Stimulated activated CD4-positive, alpha-beta T cell treated with anti-CD3 and anti-CD28 coated beads, TNF-alpha, amount 100 ng/mL, for 48 hours (primary cell): Measurements from ENCODE around the gene SYN1.
A peak's percentile ranks its signal among the peaks of the same experiment; 100 is the strongest.

Experiments used
- DNase-seq, 3 donors: peaks; one replicate each; pipeline ENCODE4 v3.0.0-alpha.2; 2020; ENCODE audit warnings: low read depth in 3 of 3

SYN1 gene

DNA sequence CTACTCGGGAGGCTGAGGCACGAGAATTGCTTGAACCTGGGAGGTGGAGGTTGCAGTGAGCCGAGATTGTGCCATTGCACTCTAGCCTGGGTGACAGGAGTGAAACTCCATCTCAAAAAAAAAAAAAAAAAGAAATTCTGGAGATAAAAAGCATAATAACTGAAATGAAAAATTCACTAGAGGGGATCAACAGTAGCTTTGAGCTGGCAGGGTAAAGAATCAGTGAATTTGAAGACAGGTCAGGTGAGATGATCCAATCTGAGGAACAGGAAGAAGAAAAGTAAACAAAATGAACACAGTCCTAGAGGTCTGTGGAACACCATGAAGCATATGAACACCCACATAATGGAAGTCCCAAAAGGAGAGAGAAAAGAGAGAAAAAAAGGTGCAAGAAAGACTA, 22.4 kb downstream of the SYN1 start:
- no peak for DNase-seq

DNA sequence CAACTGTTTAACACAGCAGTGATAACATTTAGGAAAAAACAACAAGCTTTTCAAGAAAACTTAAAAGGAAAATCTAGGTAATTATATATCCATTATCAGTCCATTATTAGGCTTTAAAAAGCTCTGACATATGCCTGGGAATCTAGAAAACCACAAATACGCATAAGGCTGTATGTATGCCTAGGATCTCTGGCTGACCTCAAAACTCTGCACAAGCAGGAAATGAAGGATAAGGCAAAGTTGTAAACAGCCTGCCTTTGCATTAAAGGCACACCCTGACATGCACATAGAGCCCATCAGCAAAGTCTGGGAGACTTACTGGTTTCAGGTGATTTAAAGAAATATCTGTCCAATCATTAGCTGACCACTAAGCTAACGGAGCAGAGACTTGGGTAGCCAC, 23.4 kb downstream of the SYN1 start:
- no peak for DNase-seq

DNA sequence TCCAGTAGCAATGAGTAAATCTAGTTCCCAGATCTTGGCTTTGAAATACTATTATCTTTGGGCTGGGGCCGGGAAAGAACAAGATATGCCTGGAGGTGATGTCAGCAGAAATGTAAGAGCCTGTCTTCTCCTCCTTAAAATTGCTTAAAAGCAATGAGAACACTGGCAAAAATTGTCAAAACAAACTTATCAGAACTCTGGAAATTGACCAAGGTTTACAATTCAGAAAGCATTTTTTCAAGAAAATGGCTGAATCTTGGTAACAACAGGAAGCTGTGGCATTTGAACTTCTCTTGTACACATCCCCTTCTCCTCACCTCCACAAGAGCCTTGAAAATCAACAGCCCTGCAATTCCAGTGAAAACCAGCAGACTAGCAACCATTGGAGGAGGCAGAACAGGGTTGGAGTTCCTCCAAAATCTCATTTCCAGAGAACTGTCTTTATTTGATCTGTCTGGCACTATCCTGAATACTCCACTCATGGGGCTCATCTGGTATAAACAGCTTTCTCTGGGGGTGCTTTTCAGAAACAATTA, 23.9 kb downstream of the SYN1 start:
- no peak for DNase-seq

DNA sequence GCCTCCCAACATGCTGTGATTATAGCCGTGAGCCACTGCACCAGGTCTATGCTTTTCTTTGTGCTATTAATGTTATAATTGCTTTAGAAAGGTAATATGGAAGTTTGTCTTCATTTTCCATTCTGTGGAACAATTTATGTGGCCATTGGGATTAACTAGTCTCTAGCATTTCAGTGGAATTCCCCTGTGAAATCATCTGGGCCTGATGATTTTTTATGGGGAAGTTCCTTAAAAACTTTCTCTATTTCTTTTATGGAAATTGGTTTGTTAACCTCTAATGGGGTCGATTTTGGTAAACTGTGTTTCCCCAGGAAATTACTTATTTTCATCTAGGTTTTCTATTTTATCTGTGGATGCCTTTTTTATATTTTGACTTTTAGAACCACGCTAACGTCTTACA, 26.1 kb downstream of the SYN1 start:
- no peak for DNase-seq

DNA sequence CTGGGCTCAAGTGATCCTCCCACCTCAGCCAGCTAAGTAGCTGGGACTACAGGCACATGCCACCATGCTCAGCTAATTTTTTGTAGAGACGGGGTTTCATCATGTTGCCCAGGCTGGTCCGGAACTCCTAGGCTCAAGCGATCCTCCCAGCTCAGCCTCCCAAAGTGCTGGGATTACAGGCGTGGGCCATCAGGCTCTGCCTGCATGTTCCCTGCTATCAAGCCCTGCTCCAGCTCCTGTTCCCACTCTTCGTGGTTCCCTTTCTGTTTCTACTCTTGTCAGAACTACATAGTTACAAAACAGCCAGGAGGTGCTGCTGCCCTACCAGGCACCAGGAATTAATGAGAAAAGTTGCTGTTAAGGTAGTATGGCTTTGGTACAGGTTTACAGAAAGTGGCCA, 28.7 kb downstream of the SYN1 start:
- no peak for DNase-seq

DNA sequence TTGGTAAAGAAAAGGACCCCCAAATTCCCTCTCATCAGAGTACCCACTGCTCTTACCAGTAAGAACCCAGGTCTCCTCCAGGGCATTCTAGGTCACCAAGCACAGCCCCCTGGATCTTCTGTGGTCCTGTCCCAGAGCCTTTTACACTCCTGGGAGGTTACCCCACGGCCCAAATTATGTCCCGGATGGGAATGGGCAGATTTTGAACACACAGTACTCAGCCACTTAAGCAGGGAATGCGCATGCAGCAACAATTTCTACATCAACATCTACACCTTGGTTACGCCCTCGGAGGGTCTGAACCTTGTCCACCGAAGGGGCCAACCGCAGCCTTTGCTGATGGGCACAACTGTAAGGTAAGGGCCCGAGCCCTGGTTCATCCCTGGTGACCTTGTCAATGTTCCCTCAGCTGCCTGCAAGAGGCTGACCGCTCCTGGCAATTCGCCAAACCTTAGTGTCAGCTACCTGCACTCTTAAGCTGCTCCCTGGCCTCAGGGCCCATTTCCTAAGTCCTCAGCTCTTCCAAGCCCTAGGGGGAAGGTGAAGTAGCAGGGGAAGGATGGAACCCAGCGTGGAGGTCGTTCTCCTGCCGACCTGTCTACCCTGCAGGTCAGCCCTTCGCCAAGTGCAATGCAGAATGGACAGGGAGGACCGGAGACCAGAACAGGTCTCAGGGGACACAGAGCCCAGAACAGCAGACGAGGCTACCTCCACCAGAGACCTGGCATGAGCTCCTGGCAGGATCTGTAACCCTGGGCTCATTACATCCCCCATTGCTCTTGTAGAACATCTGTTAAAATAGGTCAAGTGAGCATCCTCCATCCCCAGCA, 31.5 kb downstream of the SYN1 start:
- DNase-seq: no peak

DNA sequence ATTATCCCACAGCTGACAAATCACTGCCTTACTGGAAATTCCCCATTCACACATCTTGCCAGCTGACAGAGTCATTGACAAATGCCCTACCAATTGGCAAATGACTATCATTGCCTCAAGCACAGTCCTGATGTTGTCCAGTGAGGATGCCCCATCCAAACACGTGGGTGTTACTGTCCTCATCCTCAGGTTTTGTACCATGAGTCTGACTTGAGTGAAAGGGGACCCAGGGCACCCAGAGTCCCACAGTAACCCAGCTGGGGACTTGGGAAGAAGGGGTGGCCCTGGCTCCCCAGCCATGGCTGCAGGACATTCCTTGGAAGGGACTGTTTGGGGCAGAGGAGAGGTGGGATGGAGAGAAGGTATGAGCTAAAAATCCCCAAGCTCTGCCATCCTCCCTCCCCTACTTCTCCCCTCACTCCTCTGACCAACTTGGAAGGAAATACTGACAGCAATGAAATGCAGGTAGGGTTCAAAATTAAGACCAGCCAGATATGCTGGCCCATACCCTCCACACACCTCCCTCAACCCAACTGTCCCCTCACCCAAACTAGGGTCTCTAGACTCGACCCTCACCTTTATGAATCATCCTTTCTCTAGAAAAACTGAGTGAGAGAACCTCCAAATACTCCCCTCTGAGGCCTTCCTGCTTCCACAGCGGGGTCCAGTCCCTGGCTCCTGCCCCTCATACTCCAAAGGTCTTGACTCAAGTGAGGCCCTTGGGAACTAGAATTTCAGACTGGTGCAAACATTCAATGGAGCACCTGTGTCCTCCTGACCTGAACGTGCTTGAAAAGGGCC, 32.4 kb downstream of the SYN1 start:
- DNase-seq: no peak

DNA sequence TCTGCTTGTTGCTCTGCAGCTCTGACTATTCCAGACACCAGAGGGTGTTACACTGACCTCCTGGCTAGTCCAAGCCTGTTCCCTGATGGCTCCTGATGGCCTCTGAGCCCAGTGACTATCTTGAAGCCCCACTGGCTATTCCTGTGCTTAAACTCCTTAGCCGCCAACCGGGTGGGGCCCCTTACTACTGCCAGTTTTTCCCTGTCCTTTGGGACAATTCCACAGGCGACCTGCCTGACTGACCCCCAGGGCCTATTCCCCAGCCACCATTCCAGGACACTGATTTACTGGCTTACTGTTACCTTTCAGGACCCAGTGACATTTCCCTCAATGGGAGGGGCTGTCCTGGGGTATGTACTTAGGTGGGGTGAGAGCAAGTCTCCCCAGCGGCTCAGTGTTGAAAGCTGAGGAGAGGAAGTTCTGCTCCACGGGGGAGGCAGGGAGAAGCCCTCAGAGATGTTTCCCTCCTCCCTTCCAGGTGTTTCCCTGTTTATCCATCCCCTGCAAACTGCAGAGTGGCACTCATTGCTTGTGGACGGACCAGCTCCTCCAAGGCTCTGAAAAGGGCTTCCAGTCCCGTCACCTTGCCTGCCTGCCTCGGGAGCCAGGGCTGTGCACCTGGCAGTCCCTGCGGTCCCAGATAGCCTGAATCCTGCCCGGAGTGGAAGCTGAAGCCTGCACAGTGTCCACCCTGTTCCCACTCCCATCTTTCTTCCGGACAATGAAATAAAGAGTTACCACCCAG, 33.4 kb downstream of the SYN1 start:
- DNase-seq: no peak

DNA sequence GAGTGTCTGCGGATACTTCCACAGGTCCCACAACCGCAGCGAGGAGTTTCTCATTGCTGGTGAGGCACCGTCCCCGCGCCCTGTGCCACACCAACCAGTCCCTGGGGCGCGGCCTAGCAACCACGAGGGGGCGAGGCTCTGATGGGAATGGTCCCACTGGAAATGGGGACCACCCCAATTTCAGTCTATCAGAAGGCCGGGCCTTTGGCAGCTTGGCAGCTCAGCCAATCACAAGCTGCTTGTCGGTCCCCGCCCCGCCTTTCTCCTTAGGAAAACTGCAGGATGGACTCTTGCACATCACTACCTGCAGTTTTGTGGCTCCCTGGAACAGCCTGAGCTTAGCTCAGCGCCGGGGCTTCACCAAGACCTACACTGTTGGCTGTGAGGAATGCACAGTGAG, 34.4 kb downstream of the SYN1 start:
- DNase-seq: no peak

DNA sequence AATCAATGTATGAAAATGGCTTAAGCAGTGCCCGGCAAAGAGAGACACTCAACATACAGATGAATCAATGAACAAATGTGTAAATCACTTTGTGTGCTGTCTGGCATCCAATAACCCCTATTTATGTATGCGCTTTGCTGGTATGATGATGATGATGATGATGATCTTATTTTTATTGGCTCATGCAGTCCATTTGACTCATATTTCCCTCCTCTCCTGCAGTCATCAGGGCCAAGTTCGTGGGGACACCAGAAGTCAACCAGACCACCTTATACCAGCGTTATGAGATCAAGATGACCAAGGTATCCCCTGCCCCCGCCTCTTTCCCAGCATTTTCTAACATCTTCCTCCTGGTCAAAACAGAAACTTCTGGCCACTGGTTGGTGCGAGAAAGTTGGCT, 34.9 kb downstream of the SYN1 start:
- no peak for DNase-seq

DNA sequence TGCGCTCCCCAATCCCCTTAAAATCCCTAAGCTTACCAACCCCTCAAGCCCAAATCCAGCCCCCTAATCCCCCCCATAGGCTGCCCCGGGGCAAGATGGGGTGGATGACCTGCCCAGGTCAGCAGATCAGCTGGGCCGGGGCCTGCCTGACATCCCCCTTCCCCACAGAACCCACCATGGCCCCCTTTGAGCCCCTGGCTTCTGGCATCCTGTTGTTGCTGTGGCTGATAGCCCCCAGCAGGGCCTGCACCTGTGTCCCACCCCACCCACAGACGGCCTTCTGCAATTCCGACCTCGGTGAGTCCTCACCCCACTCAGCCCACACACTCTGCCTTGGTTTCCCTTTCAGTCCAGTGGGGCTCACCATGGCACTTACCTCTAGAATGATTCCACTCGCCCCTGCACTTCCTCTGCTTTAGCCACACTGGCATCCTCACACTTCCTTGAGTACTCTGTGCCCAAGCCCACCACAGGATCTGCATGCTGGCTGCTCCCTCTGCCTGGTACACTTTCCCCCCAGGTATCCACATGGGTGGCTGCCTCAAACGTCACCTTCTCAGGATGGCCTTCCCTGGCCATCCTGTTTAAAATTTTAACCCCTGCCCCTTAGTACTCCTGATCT, 36.3 kb downstream of the SYN1 start:
- no peak for DNase-seq

DNA sequence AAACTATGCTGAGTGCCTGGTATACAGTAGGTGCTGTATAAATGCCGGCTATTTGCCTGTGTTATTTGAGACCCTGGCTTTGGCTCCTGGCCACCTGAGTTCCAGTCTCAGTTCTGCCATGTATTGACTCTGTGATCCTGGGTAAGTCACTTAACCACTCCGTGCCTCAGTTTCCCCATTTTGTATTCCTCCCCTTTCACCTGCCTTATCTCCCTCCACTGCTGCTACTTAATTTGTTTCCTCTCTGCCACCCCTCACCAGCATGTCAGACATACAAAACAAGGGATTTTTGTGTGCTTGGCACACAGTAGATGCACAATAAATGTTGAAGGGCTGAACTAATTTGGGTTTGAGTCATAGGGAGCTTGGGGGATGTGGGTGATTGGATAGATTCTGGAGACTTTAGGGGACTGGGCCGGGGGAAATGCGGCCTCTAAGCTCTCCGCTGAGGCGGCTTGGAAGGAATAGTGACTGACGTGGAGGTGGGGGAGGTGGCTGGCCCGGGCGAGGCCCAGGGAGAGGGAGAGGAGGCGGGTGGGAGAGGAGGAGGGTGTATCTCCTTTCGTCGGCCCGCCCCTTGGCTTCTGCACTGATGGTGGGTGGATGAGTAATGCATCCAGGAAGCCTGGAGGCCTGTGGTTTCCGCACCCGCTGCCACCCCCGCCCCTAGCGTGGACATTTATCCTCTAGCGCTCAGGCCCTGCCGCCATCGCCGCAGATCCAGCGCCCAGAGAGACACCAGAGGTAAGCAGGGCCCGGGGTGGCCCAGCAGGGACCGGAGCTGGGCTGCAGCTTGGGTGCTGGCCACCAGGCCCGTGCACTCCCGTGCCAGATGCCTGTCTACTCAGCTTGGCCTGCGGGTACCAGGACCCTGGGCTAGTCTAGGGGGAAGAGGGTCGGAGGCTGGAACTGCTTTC, 37.7 kb downstream of the SYN1 start, which contains the start of gene TIMP1:
TIMP1 (plus strand) TSS at position 706 of the 917 bp plus-strand sequence. CDS start 980 bp downstream, outside the sequence.
- DNase-seq: peak; percentile 57 to 79 (median 75)

DNA sequence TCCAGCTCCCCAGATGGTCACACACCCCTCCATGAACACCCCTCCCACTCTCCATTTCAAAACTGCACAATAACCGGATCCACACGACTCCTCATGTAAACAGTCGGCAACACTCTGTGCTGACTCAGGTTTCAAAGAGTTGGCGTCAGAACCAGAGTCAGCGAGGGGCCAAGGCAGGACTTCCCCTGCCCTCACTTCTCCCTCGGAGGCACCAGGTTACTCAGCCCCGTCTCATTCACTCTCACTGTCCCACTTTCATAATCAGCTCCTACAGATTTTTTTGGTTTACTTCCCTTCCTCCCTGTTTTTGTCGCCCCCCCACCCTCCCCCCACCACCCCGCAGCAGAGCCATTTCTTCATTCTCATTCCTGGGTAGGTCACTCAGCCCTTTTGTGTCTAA, 40.1 kb downstream of the SYN1 start:
- peak; percentile 21 to 27 (median 23) for DNase-seq

DNA sequence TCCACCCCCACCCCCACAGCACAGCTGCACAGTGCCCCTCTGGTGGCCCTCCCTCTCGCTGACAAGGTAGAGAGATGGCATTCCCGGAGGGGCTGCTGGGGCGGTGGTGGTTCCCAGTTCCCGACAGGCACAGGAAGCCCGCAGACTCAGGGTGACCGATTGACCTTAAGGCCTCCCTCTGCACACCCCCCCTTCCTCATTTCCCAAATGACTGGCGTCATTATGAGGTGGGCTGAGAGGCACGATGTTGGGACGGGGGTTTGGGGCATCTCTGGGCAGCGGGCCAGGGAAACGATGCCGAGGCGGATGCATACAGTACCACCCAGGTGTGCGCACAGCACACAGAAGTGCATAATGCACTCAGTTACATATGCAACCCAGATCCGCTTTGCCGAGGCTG, 41.0 kb downstream of the SYN1 start:
- no peak for DNase-seq

DNA sequence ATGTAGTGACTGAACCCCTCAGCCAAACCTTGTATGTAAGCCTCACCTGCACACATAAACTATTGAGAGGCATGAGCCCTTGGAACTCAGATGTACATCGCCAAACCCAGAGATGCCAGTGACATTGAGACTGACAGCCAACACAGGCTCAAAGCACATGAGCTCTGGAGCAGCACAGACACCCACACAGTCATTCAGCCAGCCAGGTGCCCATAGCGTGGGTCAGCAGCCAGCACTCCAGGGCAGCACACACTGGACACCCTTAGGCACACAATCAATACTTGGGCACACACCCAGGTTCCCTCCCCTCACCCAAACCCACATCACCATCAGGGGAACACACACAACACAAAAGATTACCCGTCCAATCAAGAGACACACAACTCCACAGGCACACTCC, 41.8 kb downstream of the SYN1 start:
- no peak for DNase-seq

DNA sequence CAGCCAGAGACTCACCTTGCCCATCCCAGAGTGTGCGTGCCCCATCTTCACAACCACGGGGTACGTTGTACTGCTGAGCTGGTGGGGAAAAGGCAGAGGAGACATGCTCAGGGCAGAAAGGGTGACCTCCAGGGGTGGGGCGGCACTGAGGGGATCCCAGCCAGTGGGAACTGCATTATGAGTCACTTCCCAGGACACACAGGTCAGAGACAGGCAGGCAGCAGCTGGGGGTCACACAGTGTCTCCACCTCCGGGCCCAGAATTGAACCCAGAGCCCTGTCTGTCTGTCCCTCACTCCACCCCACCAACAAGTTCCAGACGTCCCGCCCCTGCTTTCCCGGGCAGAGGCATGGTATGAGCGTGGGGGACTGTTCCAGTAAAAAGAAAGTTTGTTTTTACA, 42.2 kb downstream of the SYN1 start:
- DNase-seq: no peak

DNA sequence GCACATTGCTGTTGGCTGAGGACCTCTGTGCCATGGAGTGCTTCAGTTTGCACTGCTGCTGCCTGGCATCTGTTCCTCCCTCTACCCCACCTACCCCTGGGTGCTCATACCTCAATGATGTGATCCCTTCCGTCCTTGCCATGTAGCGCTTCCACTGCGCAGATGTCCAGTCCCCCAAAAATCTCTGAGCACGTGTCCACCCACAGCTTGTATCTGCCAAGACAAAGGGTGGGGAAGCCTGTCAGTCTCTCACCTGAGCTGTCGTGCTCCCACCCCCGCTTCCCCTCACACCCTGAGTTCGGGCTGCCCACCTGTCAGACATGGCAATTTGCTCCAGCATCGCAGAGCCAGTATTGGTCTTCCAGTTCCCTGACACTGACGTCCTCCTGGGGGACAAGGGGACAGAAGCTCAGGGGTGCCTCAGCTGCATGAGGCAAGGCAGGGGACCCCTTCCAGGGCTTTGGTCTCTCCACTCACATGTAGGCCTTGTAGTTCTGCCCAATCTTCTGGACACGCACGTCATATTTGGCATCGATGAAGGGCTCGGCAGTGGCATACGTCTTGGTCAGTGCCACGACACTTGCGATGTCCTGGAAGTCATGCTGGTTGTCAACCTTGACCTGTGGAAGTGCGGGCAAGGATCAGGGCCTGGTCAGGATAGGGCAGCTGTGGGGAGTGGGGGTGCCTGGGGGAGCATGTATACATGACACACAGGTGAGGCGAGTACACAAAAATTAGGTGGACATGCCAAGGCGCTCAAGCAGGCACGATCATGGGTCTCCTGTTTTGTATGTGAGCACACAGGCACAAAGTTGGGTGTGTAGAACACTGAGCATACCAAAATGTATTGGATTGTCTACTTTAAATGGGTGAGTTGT, 43.4 kb downstream of the SYN1 start:
- DNase-seq: no peak

DNA sequence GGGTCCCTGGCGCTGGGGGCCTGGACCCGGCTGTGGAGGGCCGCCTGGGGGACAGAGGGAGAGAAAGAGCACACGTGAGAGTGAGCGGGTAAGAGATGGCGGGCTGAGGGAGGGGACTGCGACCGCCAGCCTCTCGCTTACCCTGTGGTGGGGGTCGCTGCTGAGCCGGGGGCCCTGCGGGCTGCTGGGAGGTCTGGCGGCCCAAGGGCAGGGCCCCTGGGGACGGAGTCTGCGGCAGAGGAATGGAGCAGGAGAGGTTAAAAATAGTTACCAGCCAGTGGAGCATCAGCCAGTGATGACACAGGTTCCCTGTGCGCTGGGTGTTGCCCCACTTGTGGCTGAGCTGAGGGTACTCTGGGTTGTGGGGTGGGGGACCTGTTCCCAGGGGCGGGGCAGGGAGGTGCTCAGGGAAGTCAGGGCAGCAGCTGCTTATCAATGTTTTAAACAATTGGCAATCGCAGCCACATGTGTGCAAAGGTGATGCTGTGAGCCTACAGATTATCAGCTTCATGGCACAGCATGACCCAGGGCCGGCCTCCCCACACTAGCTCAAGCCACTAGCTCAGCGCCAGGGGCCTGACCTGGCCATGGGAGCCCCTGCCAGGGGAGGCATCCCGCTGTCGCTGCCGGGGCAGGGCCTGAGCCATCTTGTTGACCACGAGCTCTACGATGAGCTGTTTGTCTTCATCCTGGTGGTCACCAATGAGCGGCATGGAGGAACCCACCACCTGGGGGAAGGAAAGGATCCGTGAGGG, 44.9 kb downstream of the SYN1 start:
- no peak for DNase-seq

DNA sequence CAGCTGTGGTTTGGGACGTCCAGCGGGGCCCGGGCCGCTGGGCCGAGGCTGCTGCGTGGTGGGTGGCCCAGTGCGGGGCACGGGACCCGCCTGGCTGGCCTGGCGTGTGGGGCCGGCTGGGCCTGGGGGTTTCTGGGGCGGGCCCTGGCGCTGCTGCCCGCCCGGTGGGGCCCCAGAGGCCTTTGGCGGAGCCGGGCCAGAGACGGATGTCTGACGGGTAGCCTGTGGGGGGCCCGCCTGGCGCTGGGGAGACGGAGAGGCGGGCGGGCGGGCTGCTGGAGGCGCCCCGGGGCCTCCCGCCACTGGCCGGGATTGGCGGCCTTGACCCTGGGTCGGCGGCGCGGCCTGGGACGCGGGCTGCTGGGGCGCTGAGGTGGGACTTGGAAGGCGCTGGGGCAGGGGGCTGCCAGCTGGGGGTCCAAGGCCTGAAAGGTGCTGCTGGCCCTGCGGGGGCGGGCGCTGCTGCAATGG, 45.5 kb downstream of the SYN1 start:
- DNase-seq: no peak
